HEK293 (cell line): Measurements from ENCODE around the gene TGFBI.

Experiments used
- CTCF ChIA-PET: fragments of 350-600 bp; formaldehyde crosslinking; extraction: SDS; loops from one replicate; lab custom pipeline; 2021; ENCODE audit warnings: antibody characterized with exemption; lab: Yijun Ruan, JAX
- POLR2A ChIA-PET: fragments of 300-600 bp; formaldehyde crosslinking; extraction: SDS; loops from one replicate; lab custom pipeline; 2020; ENCODE audit warnings: antibody characterized with exemption, inconsistent platforms; lab: Yijun Ruan, JAX
- H3K27ac ChIP-seq: fragments of 200-500 bp; sonication (Bioruptor generic); 2 replicates; pipeline ENCODE4 v1.5.1; 2014; ENCODE audit warnings: low read depth, low read length, control low read depth, inconsistent platforms; ENCODE audit errors: extremely low read depth
- H3K36me3 ChIP-seq, 2 experiments: fragments of 200-500 bp in 1 of 2; sonication (Bioruptor generic) in 1 of 2; 1 replicate in 1 of 2; 2 replicates in 1 of 2; pipeline ENCODE4 v1.5.1; 2014 to 2017; ENCODE audit warnings: inconsistent platforms in 2 of 2, low read length in 2 of 2; ENCODE audit not compliant: control insufficient read depth in 2 of 2, insufficient read depth in 1 of 2
- H3K4me1 ChIP-seq: fragments of 200-500 bp; sonication (Bioruptor generic); 2 replicates; pipeline ENCODE4 v1.5.1; 2014; ENCODE audit warnings: mild to moderate bottlenecking, low read length, inconsistent platforms; ENCODE audit not compliant: control insufficient read depth, insufficient read depth
- H3K4me3 ChIP-seq: 2 replicates; pipeline ENCODE4 v1.5.1; 2011; ENCODE audit warnings: low read depth, mild to moderate bottlenecking, control low read depth, low read length, moderate library complexity
- H3K9me3 ChIP-seq: fragments of 200-500 bp; sonication (Bioruptor generic); 2 replicates; pipeline ENCODE4 v1.5.1; 2014; ENCODE audit warnings: low read depth, low read length, inconsistent platforms; ENCODE audit not compliant: control insufficient read depth, insufficient read depth
- EGR2 ChIP-seq: fragments of 450-650 bp; formaldehyde crosslinking; IDR thresholded peaks from 2 replicates; pipeline ENCODE4 v1.5.1; 2016; ENCODE audit warnings: low read depth, missing biosample characterization, missing genetic modification characterization
- GLIS1 ChIP-seq: fragments of 450-650 bp; formaldehyde crosslinking; IDR thresholded peaks from 2 replicates; pipeline ENCODE4 v1.5.1; 2016; ENCODE audit warnings: missing biosample characterization, missing genetic modification characterization
- HOXD13 ChIP-seq: sonication (generic); formaldehyde crosslinking; IDR thresholded peaks from 2 replicates; pipeline ENCODE4 v1.8.0; 2022; ENCODE audit warnings: missing genetic modification reagents, borderline replicate concordance
- IKZF3 ChIP-seq: fragments of 450-650 bp; IDR thresholded peaks from 2 replicates; pipeline ENCODE4 v1.5.0; 2018; ENCODE audit warnings: missing biosample characterization, mild to moderate bottlenecking, missing genetic modification characterization, moderate library complexity
- OSR2 ChIP-seq: fragments of 450-650 bp; formaldehyde crosslinking; IDR thresholded peaks from 2 replicates; pipeline ENCODE4 v1.5.1; 2016; ENCODE audit warnings: missing biosample characterization, missing genetic modification characterization
- PBX3 ChIP-seq: sonication (generic); formaldehyde crosslinking; IDR thresholded peaks from 2 replicates; pipeline ENCODE4 v1.8.1; 2022; ENCODE audit warnings: mild to moderate bottlenecking, moderate library complexity, missing genetic modification reagents
- ZBTB11 ChIP-seq: fragments of 450-650 bp; formaldehyde crosslinking; conservative IDR thresholded peaks from 2 replicates; pipeline ENCODE4 v1.5.1; 2016; ENCODE audit warnings: low read depth, missing biosample characterization, missing genetic modification characterization
- ZBTB7A ChIP-seq: fragments of 450-650 bp; formaldehyde crosslinking; IDR thresholded peaks from 2 replicates; pipeline ENCODE4 v1.5.1; 2016; ENCODE audit warnings: low read depth, missing biosample characterization, missing genetic modification characterization
- ZBTB8A ChIP-seq: fragments of 450-650 bp; formaldehyde crosslinking; IDR thresholded peaks from 2 replicates; pipeline ENCODE4 v1.5.1; 2016; ENCODE audit warnings: missing biosample characterization, missing genetic modification characterization
- ZIC2 ChIP-seq: fragments of 450-650 bp; formaldehyde crosslinking; IDR thresholded peaks from 2 replicates; pipeline ENCODE4 v1.5.1; 2016; ENCODE audit warnings: missing biosample characterization, missing genetic modification characterization
- ZNF133 ChIP-seq: fragments of 450-650 bp; formaldehyde crosslinking; IDR thresholded peaks from 2 replicates; pipeline ENCODE4 v1.5.1; 2016; ENCODE audit warnings: missing biosample characterization, missing genetic modification characterization
- ZNF184 ChIP-seq: fragments of 450-650 bp; IDR thresholded peaks from 2 replicates; pipeline ENCODE4 v1.5.1; 2018; ENCODE audit warnings: missing biosample characterization, mild to moderate bottlenecking, missing genetic modification characterization
- ZNF274 ChIP-seq, 2 experiments: fragments of 200-500 bp in 1 of 2; fragments of 450-650 bp in 1 of 2; sonication (Bioruptor generic) in 1 of 2; formaldehyde crosslinking in 1 of 2; IDR thresholded peaks; 2 replicates each; pipeline versions ENCODE4 v1.5.1 to v1.6.1; 2014 to 2016; ENCODE audit warnings: borderline replicate concordance in 1 of 2, inconsistent platforms in 1 of 2, low read length in 1 of 2, missing biosample characterization in 1 of 2, missing genetic modification characterization in 1 of 2
- ZNF514 ChIP-seq: fragments of 450-650 bp; formaldehyde crosslinking; IDR thresholded peaks from 2 replicates; pipeline ENCODE4 v1.5.1; 2016; ENCODE audit warnings: missing biosample characterization, missing genetic modification characterization
- ZNF600 ChIP-seq: fragments of 450-650 bp; formaldehyde crosslinking; IDR thresholded peaks from 2 replicates; pipeline ENCODE4 v1.5.1; 2016; ENCODE audit warnings: missing biosample characterization, missing genetic modification characterization
- ZNF707 ChIP-seq: fragments of 450-650 bp; formaldehyde crosslinking; IDR thresholded peaks from 2 replicates; pipeline ENCODE4 v1.5.1; 2016; ENCODE audit warnings: missing biosample characterization, missing genetic modification characterization
- ZNF776 ChIP-seq: fragments of 450-650 bp; formaldehyde crosslinking; IDR thresholded peaks from 2 replicates; pipeline ENCODE4 v1.5.0; 2017; ENCODE audit warnings: missing biosample characterization, missing genetic modification characterization, borderline replicate concordance
- ZNF843 ChIP-seq: fragments of 450-650 bp; formaldehyde crosslinking; IDR thresholded peaks from 2 replicates; pipeline ENCODE4 v1.5.1; 2016; ENCODE audit warnings: missing biosample characterization, missing genetic modification characterization
- ZXDB ChIP-seq: fragments of 450-650 bp; formaldehyde crosslinking; IDR thresholded peaks from 2 replicates; pipeline ENCODE4 v1.5.1; 2016; ENCODE audit warnings: missing biosample characterization, missing genetic modification characterization
- TF ChIP-seq, protein P1 (sequence below): fragments of 450-650 bp; formaldehyde crosslinking; IDR thresholded peaks from 2 replicates; pipeline ENCODE4 v1.5.1; 2016; ENCODE audit warnings: missing biosample characterization, missing genetic modification characterization, borderline replicate concordance

Gene TGFBI

GRCh38 chr5:136035837-136036236 lies 7.0 kb downstream of the TGFBI start:
- H3K36me3 ChIP-seq: no peaks in the 10 kb centered on the region
- H3K27ac ChIP-seq: no peak overlapping the region; the same call in 1 of the 2 replicates
- H3K4me1 ChIP-seq: peaks cover 18% of the 10 kb centered on the region
- ChIA-PET CTCF (interaction anchor here (0.6 to 1.7 kb wide), 5 partner anchors 8 to 60 kb away, joined by 3 to 9 read pairs (median 5); partner anchors contain the start of gene TGFBI), POLR2A (interaction anchor here (1.0 kb wide), 1 partner anchor 23 kb away, joined by 3 read pairs; no protein-coding TSS in a partner anchor)
- no peak for TF ChIP-seq ZNF184
- TF ChIP-seq ZNF514 (tag by site-specific recombination): no peak
- no peaks in the 10 kb centered on the region for H3K9me3 ChIP-seq
- H3K4me3 ChIP-seq: no peak overlapping the region

DNA sequence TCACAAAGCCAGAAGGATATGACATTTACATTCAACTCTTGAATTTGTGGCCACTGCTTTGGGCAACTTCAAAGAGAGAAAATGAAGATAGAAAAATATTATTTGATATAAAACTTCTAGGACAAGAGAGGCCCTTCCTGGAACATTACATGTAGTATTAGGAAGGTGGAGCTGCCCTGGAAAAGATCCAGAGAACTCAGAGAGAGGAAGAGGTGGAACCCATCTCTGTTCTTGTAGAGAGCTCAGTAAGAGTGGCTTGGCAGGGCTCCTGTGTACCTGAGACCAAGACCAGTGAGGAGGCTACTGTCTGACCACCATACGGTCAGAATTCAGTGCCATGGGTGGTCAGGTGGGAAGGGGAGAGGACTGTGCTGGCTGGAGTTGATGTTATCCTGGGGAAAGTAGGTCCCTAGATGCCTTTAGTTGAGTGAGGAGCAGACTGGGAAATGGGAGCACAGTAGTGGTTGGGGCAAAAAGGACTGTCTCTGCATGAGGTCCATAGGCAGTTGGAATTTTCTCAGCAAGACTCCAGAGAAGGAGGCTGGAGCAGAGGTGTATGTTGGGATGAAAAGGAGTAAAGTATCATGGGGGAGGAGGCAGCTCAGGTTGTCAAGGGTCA lies 7.6 kb downstream of the TGFBI start:
- CTCF ChIA-PET: interaction anchor here (0.6 to 1.7 kb wide), 7 partner anchors 8 to 217 kb away, joined by 3 to 9 read pairs (median 4); partner anchors contain the start of gene TGFBI
- Histone ChIP-seq H3K9me3 (no peaks in the 10 kb centered on the region), H3K4me3 (no peak overlapping the region), H3K27ac (peak overlapping the region; percentile 73), H3K36me3 (no peaks in the 10 kb centered on the region), H3K4me1 (peaks cover 18% of the 10 kb centered on the region)
- TF ChIP-seq ZNF776 (tag by site-specific recombination) (no peak), EGR2 (tag by site-specific recombination) (0 out of 2 replicates have a peak, but pooled peaks have one; percentile 10), PBX3 (CRISPR knock-in tag) (no peak), ZIC2 (tag by site-specific recombination) (peak; percentile 57)
- POLR2A ChIA-PET: interaction anchor here (1.0 kb wide), 1 partner anchor 22 kb away, joined by 3 read pairs; no protein-coding TSS in a partner anchor

DNA sequence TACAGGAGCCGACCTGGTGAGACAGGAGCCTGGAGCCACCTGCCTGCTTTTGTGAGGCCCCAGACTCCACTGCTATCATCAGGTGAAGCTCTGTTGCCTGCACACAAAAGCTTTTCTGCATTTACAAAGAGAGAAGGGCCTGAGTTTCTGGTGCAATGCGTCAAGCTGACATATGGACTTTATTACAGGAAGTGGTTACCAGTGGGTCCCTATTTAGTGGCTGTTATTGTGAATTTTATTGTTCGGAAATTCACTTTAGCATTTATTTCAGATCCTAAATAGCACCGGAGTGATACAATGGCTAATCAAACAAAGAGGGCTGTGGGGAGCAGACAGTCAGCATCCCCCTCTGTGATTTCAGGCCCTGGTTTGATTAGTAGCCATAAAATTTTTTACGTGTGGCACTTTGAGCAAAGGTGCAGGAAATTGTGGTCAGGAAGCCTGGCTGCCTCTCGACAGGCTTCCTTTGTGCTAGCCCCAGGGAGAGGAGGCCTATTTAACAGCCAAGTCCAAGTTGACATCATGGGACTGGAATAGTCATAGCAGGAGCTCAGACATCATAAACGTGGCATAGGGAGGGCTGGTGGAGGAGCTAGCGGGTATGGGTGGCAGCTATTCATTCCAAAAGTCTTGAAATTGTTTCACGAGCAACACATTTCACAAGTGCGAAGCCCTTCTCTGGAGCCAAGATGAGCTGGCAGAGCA lies 8.4 kb downstream of the TGFBI start:
- ChIA-PET CTCF (interaction anchor here (0.6 to 1.7 kb wide), 8 partner anchors 9 to 1873 kb away, joined by 3 to 5 read pairs (median 4); partner anchors contain the start of gene TGFBI), POLR2A (interaction anchor here (0.8 to 1.0 kb wide), 2 partner anchors 20 to 21 kb away, joined by 3 to 6 read pairs; no protein-coding TSS in a partner anchor)
- no peaks in the 10 kb centered on the region for H3K36me3 ChIP-seq
- no peak overlapping the region for H3K4me3 ChIP-seq
- no peaks in the 10 kb centered on the region for H3K9me3 ChIP-seq
- peaks cover 18% of the 10 kb centered on the region for H3K4me1 ChIP-seq
- H3K27ac ChIP-seq: peak overlapping the region; percentile 73
- TF ChIP-seq ZNF600 (0 out of 2 replicates have a peak, but pooled peaks have one; percentile 14), ZBTB8A (tag by site-specific recombination) (peak; percentile 58; the same call in 1 of the 2 replicates), ZNF274 (IDR thresholded peaks at IDR 0.05; ENCODE audit: low read length) (no peak), ZNF274 (tag by site-specific recombination; IDR thresholded peaks at IDR 0.05; ENCODE audit: borderline replicate concordance) (no peak), GLIS1 (tag by site-specific recombination) (peak; percentile 67), IKZF3 (0 out of 2 replicates have a peak, but pooled peaks have one; percentile 8), OSR2 (peak; percentile 83), ZNF843 (tag by site-specific recombination) (peak; percentile 86), ZNF133 (tag by site-specific recombination) (no peak), ZNF707 (tag by site-specific recombination) (no peak), ZBTB11 (tag by site-specific recombination) (peak; percentile 19; the same call in 1 of the 2 replicates), HOXD13 (CRISPR knock-in tag) (peak; percentile 90; the same call in 1 of the 2 replicates), ZBTB7A (tag by site-specific recombination) (no peak), ZXDB (no peak)
- TF ChIP-seq, protein P1, sequence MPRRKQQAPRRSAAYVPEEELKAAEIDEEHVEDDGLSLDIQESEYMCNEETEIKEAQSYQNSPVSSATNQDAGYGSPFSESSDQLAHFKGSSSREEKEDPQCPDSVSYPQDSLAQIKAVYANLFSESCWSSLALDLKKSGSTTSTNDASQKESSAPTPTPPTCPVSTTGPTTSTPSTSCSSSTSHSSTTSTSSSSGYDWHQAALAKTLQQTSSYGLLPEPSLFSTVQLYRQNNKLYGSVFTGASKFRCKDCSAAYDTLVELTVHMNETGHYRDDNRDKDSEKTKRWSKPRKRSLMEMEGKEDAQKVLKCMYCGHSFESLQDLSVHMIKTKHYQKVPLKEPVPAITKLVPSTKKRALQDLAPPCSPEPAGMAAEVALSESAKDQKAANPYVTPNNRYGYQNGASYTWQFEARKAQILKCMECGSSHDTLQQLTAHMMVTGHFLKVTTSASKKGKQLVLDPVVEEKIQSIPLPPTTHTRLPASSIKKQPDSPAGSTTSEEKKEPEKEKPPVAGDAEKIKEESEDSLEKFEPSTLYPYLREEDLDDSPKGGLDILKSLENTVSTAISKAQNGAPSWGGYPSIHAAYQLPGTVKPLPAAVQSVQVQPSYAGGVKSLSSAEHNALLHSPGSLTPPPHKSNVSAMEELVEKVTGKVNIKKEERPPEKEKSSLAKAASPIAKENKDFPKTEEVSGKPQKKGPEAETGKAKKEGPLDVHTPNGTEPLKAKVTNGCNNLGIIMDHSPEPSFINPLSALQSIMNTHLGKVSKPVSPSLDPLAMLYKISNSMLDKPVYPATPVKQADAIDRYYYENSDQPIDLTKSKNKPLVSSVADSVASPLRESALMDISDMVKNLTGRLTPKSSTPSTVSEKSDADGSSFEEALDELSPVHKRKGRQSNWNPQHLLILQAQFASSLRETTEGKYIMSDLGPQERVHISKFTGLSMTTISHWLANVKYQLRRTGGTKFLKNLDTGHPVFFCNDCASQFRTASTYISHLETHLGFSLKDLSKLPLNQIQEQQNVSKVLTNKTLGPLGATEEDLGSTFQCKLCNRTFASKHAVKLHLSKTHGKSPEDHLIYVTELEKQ (tag by site-specific recombination): peak; percentile 25; the same call in 1 of the 2 replicates
